ENCODE data around the gene RPS6KC1.

DNA sequence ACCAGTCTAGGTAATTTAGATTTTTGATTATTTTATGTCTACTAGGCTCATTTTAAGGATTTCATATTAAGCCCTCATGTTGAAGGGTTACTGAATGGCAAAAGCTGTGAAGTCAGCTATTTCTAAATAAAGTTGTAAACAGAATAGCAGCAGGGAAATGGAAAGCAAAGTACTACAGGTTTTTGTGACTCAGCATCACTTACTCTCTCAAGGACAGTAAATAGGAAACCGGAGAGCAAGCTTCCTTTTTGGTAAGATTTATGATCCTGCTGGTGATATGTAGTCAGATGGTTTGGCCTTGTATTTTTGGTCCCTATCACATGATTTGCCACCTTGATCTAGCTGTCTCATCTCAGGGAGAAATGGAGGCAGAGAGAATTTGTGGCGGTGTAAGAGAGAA is 226.0 kb downstream of the RPS6KC1 start:
- TF ChIP-seq, protein P1, sequence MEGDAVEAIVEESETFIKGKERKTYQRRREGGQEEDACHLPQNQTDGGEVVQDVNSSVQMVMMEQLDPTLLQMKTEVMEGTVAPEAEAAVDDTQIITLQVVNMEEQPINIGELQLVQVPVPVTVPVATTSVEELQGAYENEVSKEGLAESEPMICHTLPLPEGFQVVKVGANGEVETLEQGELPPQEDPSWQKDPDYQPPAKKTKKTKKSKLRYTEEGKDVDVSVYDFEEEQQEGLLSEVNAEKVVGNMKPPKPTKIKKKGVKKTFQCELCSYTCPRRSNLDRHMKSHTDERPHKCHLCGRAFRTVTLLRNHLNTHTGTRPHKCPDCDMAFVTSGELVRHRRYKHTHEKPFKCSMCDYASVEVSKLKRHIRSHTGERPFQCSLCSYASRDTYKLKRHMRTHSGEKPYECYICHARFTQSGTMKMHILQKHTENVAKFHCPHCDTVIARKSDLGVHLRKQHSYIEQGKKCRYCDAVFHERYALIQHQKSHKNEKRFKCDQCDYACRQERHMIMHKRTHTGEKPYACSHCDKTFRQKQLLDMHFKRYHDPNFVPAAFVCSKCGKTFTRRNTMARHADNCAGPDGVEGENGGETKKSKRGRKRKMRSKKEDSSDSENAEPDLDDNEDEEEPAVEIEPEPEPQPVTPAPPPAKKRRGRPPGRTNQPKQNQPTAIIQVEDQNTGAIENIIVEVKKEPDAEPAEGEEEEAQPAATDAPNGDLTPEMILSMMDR (conservative IDR thresholded peaks at IDR 0.05), result no peak
- TF ChIP-seq EZH2 (IDR thresholded peaks at IDR 0.05; ENCODE audit: low read depth), result no peak

Measured in PC-9 (cell line).